ENCODE data around the gene DPM3. TPM values are rescaled to one million over a fixed set of nuclear protein-coding genes. Genes with fewer than 3 reads are reported as not detected.

The DPM3 gene
- total and polyA plus RNA-seq, 2 of the 13 experiments (the other 11 are each of a cell fraction or from before 2014, with no cell fraction given): 23.2 to 53.4 TPM

GRCh38 chr1:155184835-155185782 lies 44.8 kb upstream of the DPM3 start (continued):
- no peak for TF ChIP-seq ZSCAN21 (CRISPR knock-in tag; IDR thresholded peaks at IDR 0.05; ENCODE audit: borderline replicate concordance)
- TF ChIP-seq ZNF343 (CRISPR knock-in tag; IDR thresholded peaks at IDR 0.05): no peak
- no peak for TF ChIP-seq FOXM1 (CRISPR knock-in tag; IDR thresholded peaks at IDR 0.05)
- no peak for TF ChIP-seq ZNF407 (CRISPR knock-in tag; IDR thresholded peaks at IDR 0.05; ENCODE audit: not compliant biosample characterization)
- no peak for TF ChIP-seq ZKSCAN5 (CRISPR knock-in tag; IDR thresholded peaks at IDR 0.05)
- TF ChIP-seq MED1 (CRISPR knock-in tag; IDR thresholded peaks at IDR 0.05): no peak
- no peak for TF ChIP-seq ZIK1 (CRISPR knock-in tag; IDR thresholded peaks at IDR 0.05; ENCODE audit: borderline replicate concordance, low read depth)
- no peak for TF ChIP-seq EP300 (IDR thresholded peaks at IDR 0.05; ENCODE audit: low read depth in 2 of 2, low read length in 2 of 2)
- no peak for TF ChIP-seq EP300 (CRISPR knock-in tag; IDR thresholded peaks at IDR 0.05; ENCODE audit: borderline replicate concordance)
- no peak for TF ChIP-seq STAT6 (CRISPR knock-in tag; IDR thresholded peaks at IDR 0.05; ENCODE audit: borderline replicate concordance)
- no peak for TF ChIP-seq NCOA5 (CRISPR knock-in tag; IDR thresholded peaks at IDR 0.05)
- TF ChIP-seq MEIS2 (CRISPR knock-in tag; IDR thresholded peaks at IDR 0.05): no peak
- TF ChIP-seq, protein P1, sequence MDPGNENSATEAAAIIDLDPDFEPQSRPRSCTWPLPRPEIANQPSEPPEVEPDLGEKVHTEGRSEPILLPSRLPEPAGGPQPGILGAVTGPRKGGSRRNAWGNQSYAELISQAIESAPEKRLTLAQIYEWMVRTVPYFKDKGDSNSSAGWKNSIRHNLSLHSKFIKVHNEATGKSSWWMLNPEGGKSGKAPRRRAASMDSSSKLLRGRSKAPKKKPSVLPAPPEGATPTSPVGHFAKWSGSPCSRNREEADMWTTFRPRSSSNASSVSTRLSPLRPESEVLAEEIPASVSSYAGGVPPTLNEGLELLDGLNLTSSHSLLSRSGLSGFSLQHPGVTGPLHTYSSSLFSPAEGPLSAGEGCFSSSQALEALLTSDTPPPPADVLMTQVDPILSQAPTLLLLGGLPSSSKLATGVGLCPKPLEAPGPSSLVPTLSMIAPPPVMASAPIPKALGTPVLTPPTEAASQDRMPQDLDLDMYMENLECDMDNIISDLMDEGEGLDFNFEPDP (CRISPR knock-in tag; conservative IDR thresholded peaks at IDR 0.05): no peak
- TF ChIP-seq IRX3 (CRISPR knock-in tag; IDR thresholded peaks at IDR 0.05; ENCODE audit: borderline replicate concordance, low read depth): no peak
- no peak for TF ChIP-seq ZNF644 (CRISPR knock-in tag; IDR thresholded peaks at IDR 0.05; ENCODE audit: low read depth)
- TF ChIP-seq SMARCC2 (IDR thresholded peaks at IDR 0.05): no peak
- no peak for TF ChIP-seq SOX5 (CRISPR knock-in tag; IDR thresholded peaks at IDR 0.05; ENCODE audit: borderline replicate concordance)
